ENCODE results near the gene ADM2.
"Not testable (repeated sequence)": the region's sequence is repeated elsewhere in the genome, so short reads cannot be mapped to it uniquely, and the experiment has no call there.

The ADM2 gene

GRCh38 chr22:50481440-50482106 is at the start of gene ADM2:
Gene ADM2 (plus strand): TSS chr22:50481543. CDS start chr22:50481848, 305 bp downstream.
- DNase-seq = no peak

GRCh38 chr22:50432131-50432876 is 49.0 kb upstream of the ADM2 start:
- DNase-seq = no peak

GRCh38 chr22:50432877-50433510 is 48.3 kb upstream of the ADM2 start:
- not testable (repeated sequence) for DNase-seq

GRCh38 chr22:50434849-50435248 is 46.5 kb upstream of the ADM2 start:
- no peak for DNase-seq

GRCh38 chr22:50435291-50436014 is 45.9 kb upstream of the ADM2 start:
- DNase-seq = no peak

GRCh38 chr22:50436015-50436830 is 45.1 kb upstream of the ADM2 start:
- DNase-seq = no peak

GRCh38 chr22:50436841-50437341 is 44.5 kb upstream of the ADM2 start:
- DNase-seq = no peak

GRCh38 chr22:50437511-50438304 is 43.6 kb upstream of the ADM2 start:
- DNase-seq = no peak

GRCh38 chr22:50438305-50439275 is 42.8 kb upstream of the ADM2 start:
- DNase-seq = no peak

- no peak for DNase-seq
Observed at GRCh38 chr22:50439314-50439870, 42.0 kb upstream of the ADM2 start.

GRCh38 chr22:50439871-50440331 is 41.4 kb upstream of the ADM2 start:
- DNase-seq = no peak

- no peak for DNase-seq
Observed at GRCh38 chr22:50440544-50441249, 40.6 kb upstream of the ADM2 start.

GRCh38 chr22:50441428-50441993 is 39.8 kb upstream of the ADM2 start:
- no peak for DNase-seq

- DNase-seq = no peak
Observed at GRCh38 chr22:50443197-50443596, 38.1 kb upstream of the ADM2 start.

GRCh38 chr22:50443801-50444625 is 37.3 kb upstream of the ADM2 start:
- DNase-seq = no peak

GRCh38 chr22:50444663-50445062 is 36.7 kb upstream of the ADM2 start:
- no peak for DNase-seq

- DNase-seq = no peak
Observed at GRCh38 chr22:50445071-50445879, 36.1 kb upstream of the ADM2 start.
